CD4-positive, alpha-beta memory T cell (primary cell): ENCODE results near the gene RELT. TPM values are rescaled to one million over a fixed set of nuclear protein-coding genes. Genes with fewer than 3 reads are reported as not detected.

Experiments used
- CTCF ChIA-PET: fragments of 350-600 bp; sonication (Branson Sonifier 250); formaldehyde crosslinking; loops from one replicate; lab custom pipeline; 2021; ENCODE audit warnings: inconsistent platforms; ENCODE audit not compliant: partially characterized antibody; lab: Charles Lee
- POLR2A ChIA-PET: fragments of 350-600 bp; sonication (Branson Sonifier 250); formaldehyde crosslinking; loops from one replicate; lab custom pipeline; 2021; ENCODE audit not compliant: partially characterized antibody; lab: Charles Lee
- DNase-seq, 5 donors: peaks; one replicate each; pipeline versions ENCODE4 v3.0.0 to v3.0.0-alpha.2; 2020 to 2022; ENCODE audit warnings: mixed read lengths in 1 of 5
- H3K27ac ChIP-seq: one replicate; pipeline ENCODE4 v1.7.0; 2013; ENCODE audit warnings: low read depth, low read length
- H3K27me3 ChIP-seq: 2 replicates; pipeline ENCODE4 v1.7.0; 2013; ENCODE audit warnings: mild to moderate bottlenecking, low read length, moderate library complexity; ENCODE audit not compliant: insufficient read depth
- H3K36me3 ChIP-seq: 2 replicates; pipeline ENCODE4 v1.7.0; 2013; ENCODE audit warnings: mild to moderate bottlenecking, low read length, moderate library complexity; ENCODE audit not compliant: insufficient read depth
- H3K4me1 ChIP-seq: 2 replicates; pipeline ENCODE4 v1.7.0; 2013; ENCODE audit warnings: mild to moderate bottlenecking, low read length, moderate library complexity; ENCODE audit not compliant: insufficient read depth
- H3K4me3 ChIP-seq, 2 donors: one replicate each; pipeline ENCODE4 v1.7.0; 2013; ENCODE audit warnings: low read length in 2 of 2, mild to moderate bottlenecking in 1 of 2
- H3K9me3 ChIP-seq, 2 donors: one replicate each; pipeline ENCODE4 v1.7.0; 2013; ENCODE audit warnings: low read length in 2 of 2, control low read depth in 1 of 2; ENCODE audit not compliant: control insufficient read depth in 1 of 2
- H3K27ac Mint-ChIP-seq, 7 donors: one replicate each; pipeline ENCODE4 v1.8.0; 2020 to 2021; ENCODE audit warnings: mixed read lengths in 7 of 7, mild to moderate bottlenecking in 6 of 7, inconsistent platforms in 3 of 7, moderate library complexity in 3 of 7
- H3K27me3 Mint-ChIP-seq, 2 donors: one replicate each; pipeline ENCODE4 v1.8.0; 2020 to 2021; ENCODE audit warnings: mixed read lengths in 2 of 2
- H3K36me3 Mint-ChIP-seq, 2 donors: one replicate each; pipeline ENCODE4 v1.8.0; 2020 to 2021; ENCODE audit warnings: mixed read lengths in 2 of 2, inconsistent platforms in 1 of 2, mild to moderate bottlenecking in 1 of 2
- H3K4me1 Mint-ChIP-seq, 4 donors: one replicate each; pipeline ENCODE4 v1.8.0; 2020 to 2021; ENCODE audit warnings: mixed read lengths in 4 of 4, mild to moderate bottlenecking in 1 of 4
- H3K4me3 Mint-ChIP-seq, 8 donors: one replicate each; pipeline ENCODE4 v1.8.0; 2020 to 2021; ENCODE audit warnings: mixed read lengths in 8 of 8, mild to moderate bottlenecking in 7 of 8, moderate library complexity in 6 of 8, inconsistent platforms in 3 of 8
- H3K9me3 Mint-ChIP-seq, 8 donors: one replicate each; pipeline ENCODE4 v1.8.0; 2020 to 2021; ENCODE audit warnings: mixed read lengths in 8 of 8, mild to moderate bottlenecking in 5 of 8, inconsistent platforms in 3 of 8, moderate library complexity in 1 of 8
- intact Hi-C: fragments of 100-400 bp; cut with micrococcal nuclease; formaldehyde crosslinking; loops from one replicate; pipeline ENCODE4 v1.15.1; 2023
- polyA plus RNA-seq, 2 donors: library from polyadenylated mRNA; unstranded; fragments of 300-500 nt; fragmentation: Illumina TruSeq; gene quantifications; one replicate each; pipeline ENCODE4 v1.2.3, GENCODE V29; 2021
- total RNA-seq, 2 experiments: library from RNA; stranded (reverse); gene quantifications; one replicate each; pipeline ENCODE4 v1.2.3, GENCODE V29; 2021

The RELT gene
- total and polyA plus RNA-seq, 4 experiments from 2014 or later, result 2.2 to 12.9 (median 8.6) TPM

GRCh38 chr11:73398721-73399120 is 22.5 kb downstream of the RELT start:
- ChIA-PET CTCF (interaction anchor here (1.2 to 6.0 kb wide), 3 partner anchors 47 to 92 kb away, joined by 3 to 42 read pairs (median 3); no protein-coding TSS in a partner anchor), POLR2A (no interaction called here)
- Histone ChIP-seq H3K4me3 (no peak overlapping the region), H3K27ac (no peak overlapping the region), H3K4me1 (no peaks in the 10 kb centered on the region), H3K36me3 (no peaks in the 10 kb centered on the region), H3K9me3 (no peaks in the 10 kb centered on the region), H3K27me3 (no peaks in the 10 kb centered on the region)
- intact Hi-C loops, result no loop called here
- H3K4me1 Mint-ChIP-seq, result peaks cover 0 to 12% (median under 1%) of the 10 kb centered on the region in 4 donors
- no peak for DNase-seq
- H3K9me3 Mint-ChIP-seq, result peaks cover 0 to 2% (median 0%) of the 10 kb centered on the region in 8 donors
- H3K4me3 Mint-ChIP-seq, result no peak overlapping the region
- peak overlapping the region in 5 of 7 donors; percentile 8 to 90 (median 79) for H3K27ac Mint-ChIP-seq
- H3K36me3 Mint-ChIP-seq, result peaks cover 3 to 24% of the 10 kb centered on the region in 2 donors
- no peaks in the 10 kb centered on the region for H3K27me3 Mint-ChIP-seq

- H3K27me3 ChIP-seq, result no peaks in the 10 kb centered on the region
- H3K27ac Mint-ChIP-seq, result peak overlapping the region in 6 of 7 donors; percentile 57 to 90 (median 82)
- H3K36me3 Mint-ChIP-seq, result peaks cover 3 to 22% of the 10 kb centered on the region in 2 donors
- H3K4me3 ChIP-seq, result no peak overlapping the region
- no peaks in the 10 kb centered on the region for H3K4me1 ChIP-seq
- H3K9me3 Mint-ChIP-seq, result peaks cover 0 to 2% (median 0%) of the 10 kb centered on the region in 8 donors
- POLR2A ChIA-PET, result no interaction called here
- no peaks in the 10 kb centered on the region for H3K36me3 ChIP-seq
- no peaks in the 10 kb centered on the region for H3K27me3 Mint-ChIP-seq
- H3K4me1 Mint-ChIP-seq, result peaks cover 0 to 12% (median under 1%) of the 10 kb centered on the region in 4 donors
- H3K27ac ChIP-seq, result no peak overlapping the region
- no peaks in the 10 kb centered on the region for H3K9me3 ChIP-seq
- CTCF ChIA-PET, result interaction anchor here (1.2 to 6.0 kb wide), 4 partner anchors 47 to 262 kb away, joined by 3 to 42 read pairs (median 5); no protein-coding TSS in a partner anchor
- H3K4me3 Mint-ChIP-seq, result no peak overlapping the region
- intact Hi-C loops, result no loop called here
- no peak for DNase-seq
Observed at GRCh38 chr11:73399159-73399590, 23.0 kb downstream of the RELT start.

GRCh38 chr11:73399636-73400035 is 23.4 kb downstream of the RELT start:
- Mint-ChIP-seq H3K27me3 (no peaks in the 10 kb centered on the region), H3K4me3 (no peak overlapping the region), H3K4me1 (peaks cover 0 to 12% (median under 1%) of the 10 kb centered on the region in 4 donors), H3K9me3 (peaks cover 0 to 2% (median 0%) of the 10 kb centered on the region in 8 donors), H3K36me3 (peaks cover 3 to 20% of the 10 kb centered on the region in 2 donors), H3K27ac (peak overlapping the region in 6 of 7 donors; percentile 57 to 90 (median 82))
- intact Hi-C loops, result no loop called here
- Histone ChIP-seq H3K9me3 (no peaks in the 10 kb centered on the region), H3K27ac (no peak overlapping the region), H3K36me3 (no peaks in the 10 kb centered on the region), H3K4me1 (no peaks in the 10 kb centered on the region), H3K4me3 (no peak overlapping the region), H3K27me3 (no peaks in the 10 kb centered on the region)
- DNase-seq, result no peak
- ChIA-PET CTCF (interaction anchor here (1.2 to 6.0 kb wide), 4 partner anchors 48 to 261 kb away, joined by 3 to 42 read pairs (median 5); no protein-coding TSS in a partner anchor), POLR2A (no interaction called here)

DNA sequence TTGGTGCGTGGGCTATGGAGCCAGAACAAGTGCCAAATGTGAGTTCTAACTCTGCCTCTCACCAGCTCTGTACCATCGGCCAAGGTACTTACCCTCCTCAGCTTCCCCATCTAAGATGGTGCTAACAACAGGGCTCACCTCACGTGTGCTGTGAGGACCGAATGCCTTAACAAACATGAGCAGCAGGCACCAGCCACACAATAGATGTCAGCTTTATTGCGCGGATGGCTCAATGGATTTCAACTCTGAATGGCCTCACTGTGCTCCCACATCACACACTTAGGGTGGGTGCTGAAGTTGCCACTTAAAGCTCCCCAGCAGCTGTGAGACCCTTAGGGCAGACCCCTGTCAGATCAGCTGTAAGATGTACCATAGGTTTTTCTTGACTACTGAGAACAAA is 24.1 kb downstream of the RELT start:
- no peaks in the 10 kb centered on the region for H3K9me3 ChIP-seq
- DNase-seq, result no peak
- H3K27ac ChIP-seq, result no peak overlapping the region
- H3K27me3 Mint-ChIP-seq, result no peaks in the 10 kb centered on the region
- no peak overlapping the region for H3K4me3 Mint-ChIP-seq
- peak overlapping the region in 5 of 7 donors; percentile 41 to 79 (median 52) for H3K27ac Mint-ChIP-seq
- no peaks in the 10 kb centered on the region for H3K36me3 ChIP-seq
- CTCF ChIA-PET, result interaction anchor here (1.3 to 6.0 kb wide), 2 partner anchors 49 to 261 kb away, joined by 7 to 42 read pairs; no protein-coding TSS in a partner anchor
- H3K27me3 ChIP-seq, result no peaks in the 10 kb centered on the region
- peaks cover 0 to 12% (median under 1%) of the 10 kb centered on the region in 4 donors for H3K4me1 Mint-ChIP-seq
- no peaks in the 10 kb centered on the region for H3K9me3 Mint-ChIP-seq
- H3K36me3 Mint-ChIP-seq, result peaks cover 3 to 17% of the 10 kb centered on the region in 2 donors
- no peaks in the 10 kb centered on the region for H3K4me1 ChIP-seq
- intact Hi-C loops, result no loop called here
- POLR2A ChIA-PET, result no interaction called here
- no peak overlapping the region for H3K4me3 ChIP-seq

- H3K27ac Mint-ChIP-seq, result no peak overlapping the region
- H3K36me3 ChIP-seq, result peaks cover 3% of the 10 kb centered on the region
- CTCF ChIA-PET, result interaction anchor here (0.8 to 6.0 kb wide), 3 partner anchors 13 to 67 kb away, joined by 3 to 42 read pairs (median 4); no protein-coding TSS in a partner anchor
Observed at GRCh38 chr11:73401217-73401923, 25.2 kb downstream of the RELT start.

GRCh38 chr11:73401924-73402833 is 26.0 kb downstream of the RELT start:
- intact Hi-C loops, result loop anchor here (2.0 kb wide), 1 partner anchor 259 kb away; no protein-coding TSS in a partner anchor
- ChIA-PET CTCF (interaction anchor here (0.8 to 6.0 kb wide), 4 partner anchors 12 to 259 kb away, joined by 3 to 42 read pairs (median 6); no protein-coding TSS in a partner anchor), POLR2A (interaction anchor here (0.7 kb wide), 1 partner anchor 246 kb away, joined by 3 read pairs; no protein-coding TSS in a partner anchor)
- peaks cover 0 to 6% (median under 1%) of the 10 kb centered on the region in 4 donors for H3K4me1 Mint-ChIP-seq
- Histone ChIP-seq H3K27ac (no peak overlapping the region), H3K4me3 (no peak overlapping the region), H3K27me3 (no peaks in the 10 kb centered on the region), H3K9me3 (no peaks in the 10 kb centered on the region), H3K36me3 (peaks cover 3% of the 10 kb centered on the region), H3K4me1 (no peaks in the 10 kb centered on the region)
- H3K36me3 Mint-ChIP-seq, result peaks cover 8 to 15% of the 10 kb centered on the region in 2 donors
- no peaks in the 10 kb centered on the region for H3K9me3 Mint-ChIP-seq
- H3K27ac Mint-ChIP-seq, result peak overlapping the region in 3 of 7 donors; percentile 65 to 82 (median 66)
- H3K27me3 Mint-ChIP-seq, result no peaks in the 10 kb centered on the region
- no peak for DNase-seq
- H3K4me3 Mint-ChIP-seq, result no peak overlapping the region

More at GRCh38 chr11:73401217-73401923, 25.2 kb downstream of the RELT start:
- no peaks in the 10 kb centered on the region for H3K9me3 Mint-ChIP-seq
- intact Hi-C loops, result no loop called here
- H3K4me1 ChIP-seq, result no peaks in the 10 kb centered on the region
- POLR2A ChIA-PET, result no interaction called here
- H3K27ac ChIP-seq, result no peak overlapping the region
- no peaks in the 10 kb centered on the region for H3K27me3 Mint-ChIP-seq
- no peak overlapping the region for H3K4me3 Mint-ChIP-seq
- H3K36me3 Mint-ChIP-seq, result peaks cover 6 to 16% of the 10 kb centered on the region in 2 donors
- H3K4me3 ChIP-seq, result no peak overlapping the region
- H3K4me1 Mint-ChIP-seq, result peaks cover 0 to 12% (median under 1%) of the 10 kb centered on the region in 4 donors
- DNase-seq, result no peak
- H3K9me3 ChIP-seq, result no peaks in the 10 kb centered on the region
- H3K27me3 ChIP-seq, result no peaks in the 10 kb centered on the region
